Measurements from ENCODE around the gene CHMP3.
"Not testable (repeated sequence)": the region's sequence is repeated elsewhere in the genome, so short reads cannot be mapped to it uniquely, and the experiment has no call there.

DNA sequence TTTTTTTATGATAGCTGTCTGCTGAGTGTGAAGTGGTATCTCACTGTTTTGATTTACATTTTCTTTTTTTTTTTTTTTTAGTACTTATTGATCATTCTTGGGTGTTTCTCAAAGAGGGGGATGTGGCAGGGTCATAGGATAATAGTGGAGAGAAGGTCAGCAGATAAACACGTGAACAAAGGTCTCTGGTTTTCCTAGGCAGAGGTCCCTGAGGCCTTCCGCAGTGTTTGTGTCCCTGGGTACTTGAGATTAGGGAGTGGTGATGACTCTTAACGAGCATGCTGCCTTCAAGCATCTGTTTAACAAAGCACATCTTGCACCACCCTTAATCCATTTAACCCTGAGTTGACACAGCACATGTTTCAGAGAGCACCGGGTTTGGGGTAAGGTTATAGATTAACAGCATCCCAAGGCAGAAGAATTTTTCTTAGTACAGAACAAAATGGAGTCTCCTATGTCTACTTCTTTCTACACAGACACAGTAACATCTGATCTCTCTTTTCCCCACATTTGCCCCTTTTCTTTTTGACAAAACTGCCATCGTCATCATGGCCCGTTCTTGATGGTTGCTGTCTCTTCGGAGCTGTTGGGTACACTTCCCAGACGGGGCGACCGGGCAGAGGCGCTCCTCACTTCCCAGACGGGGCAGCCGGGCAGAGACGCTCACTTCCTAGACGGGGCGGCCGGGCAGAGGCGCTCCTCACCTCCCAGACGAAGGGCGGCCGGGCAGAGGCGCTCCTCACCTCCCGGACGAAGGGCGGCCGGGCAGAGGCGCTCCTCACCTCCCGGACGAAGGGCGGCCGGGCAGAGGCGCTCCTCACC, 18.8 kb downstream of the CHMP3 start:
- TF ChIP-seq, protein P1, sequence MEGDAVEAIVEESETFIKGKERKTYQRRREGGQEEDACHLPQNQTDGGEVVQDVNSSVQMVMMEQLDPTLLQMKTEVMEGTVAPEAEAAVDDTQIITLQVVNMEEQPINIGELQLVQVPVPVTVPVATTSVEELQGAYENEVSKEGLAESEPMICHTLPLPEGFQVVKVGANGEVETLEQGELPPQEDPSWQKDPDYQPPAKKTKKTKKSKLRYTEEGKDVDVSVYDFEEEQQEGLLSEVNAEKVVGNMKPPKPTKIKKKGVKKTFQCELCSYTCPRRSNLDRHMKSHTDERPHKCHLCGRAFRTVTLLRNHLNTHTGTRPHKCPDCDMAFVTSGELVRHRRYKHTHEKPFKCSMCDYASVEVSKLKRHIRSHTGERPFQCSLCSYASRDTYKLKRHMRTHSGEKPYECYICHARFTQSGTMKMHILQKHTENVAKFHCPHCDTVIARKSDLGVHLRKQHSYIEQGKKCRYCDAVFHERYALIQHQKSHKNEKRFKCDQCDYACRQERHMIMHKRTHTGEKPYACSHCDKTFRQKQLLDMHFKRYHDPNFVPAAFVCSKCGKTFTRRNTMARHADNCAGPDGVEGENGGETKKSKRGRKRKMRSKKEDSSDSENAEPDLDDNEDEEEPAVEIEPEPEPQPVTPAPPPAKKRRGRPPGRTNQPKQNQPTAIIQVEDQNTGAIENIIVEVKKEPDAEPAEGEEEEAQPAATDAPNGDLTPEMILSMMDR (IDR thresholded peaks at IDR 0.05) = not testable (repeated sequence)
- not testable (repeated sequence) for TF ChIP-seq TAF1 (IDR thresholded peaks at IDR 0.05; ENCODE audit: borderline replicate concordance, low read depth, low read length); RFX5 (IDR thresholded peaks at IDR 0.05; ENCODE audit: low read length); NRF1 (IDR thresholded peaks at IDR 0.05; ENCODE audit: low read depth, low read length); ZBTB33 (IDR thresholded peaks at IDR 0.05; ENCODE audit: borderline replicate concordance, low read depth); JUND (IDR thresholded peaks at IDR 0.05); RXRA (IDR thresholded peaks at IDR 0.05; ENCODE audit: borderline replicate concordance, low read depth); MAX (IDR thresholded peaks at IDR 0.05; ENCODE audit: low read depth); SIN3A (IDR thresholded peaks at IDR 0.05; ENCODE audit: borderline replicate concordance, low read depth, low read length); EZH2phosphoT487 (IDR thresholded peaks at IDR 0.05; ENCODE audit: borderline replicate concordance, low read depth); GABPA (IDR thresholded peaks at IDR 0.05; ENCODE audit: low read depth); CHD2 (IDR thresholded peaks at IDR 0.05; ENCODE audit: low read length, partially characterized antibody)
- TF ChIP-seq, protein P2, sequence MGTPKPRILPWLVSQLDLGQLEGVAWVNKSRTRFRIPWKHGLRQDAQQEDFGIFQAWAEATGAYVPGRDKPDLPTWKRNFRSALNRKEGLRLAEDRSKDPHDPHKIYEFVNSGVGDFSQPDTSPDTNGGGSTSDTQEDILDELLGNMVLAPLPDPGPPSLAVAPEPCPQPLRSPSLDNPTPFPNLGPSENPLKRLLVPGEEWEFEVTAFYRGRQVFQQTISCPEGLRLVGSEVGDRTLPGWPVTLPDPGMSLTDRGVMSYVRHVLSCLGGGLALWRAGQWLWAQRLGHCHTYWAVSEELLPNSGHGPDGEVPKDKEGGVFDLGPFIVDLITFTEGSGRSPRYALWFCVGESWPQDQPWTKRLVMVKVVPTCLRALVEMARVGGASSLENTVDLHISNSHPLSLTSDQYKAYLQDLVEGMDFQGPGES (IDR thresholded peaks at IDR 0.05; ENCODE audit: low read depth, low read length) = not testable (repeated sequence)
